HG02610 (cell line): ENCODE data around the gene MYOC.
A peak's percentile ranks its signal among the peaks of the same experiment; 100 is the strongest.
"Not testable (repeated sequence)": the region's sequence is repeated elsewhere in the genome, so short reads cannot be mapped to it uniquely, and the experiment has no call there.

Source experiments
- ATAC-seq: cut with Tn5 transposase; IDR thresholded peaks from one replicate; pipeline ENCODE4 v1.9.1; 2021; ENCODE audit warnings: mild to moderate bottlenecking, moderate library complexity; ENCODE audit not compliant: unreplicated experiment

Gene MYOC

DNA sequence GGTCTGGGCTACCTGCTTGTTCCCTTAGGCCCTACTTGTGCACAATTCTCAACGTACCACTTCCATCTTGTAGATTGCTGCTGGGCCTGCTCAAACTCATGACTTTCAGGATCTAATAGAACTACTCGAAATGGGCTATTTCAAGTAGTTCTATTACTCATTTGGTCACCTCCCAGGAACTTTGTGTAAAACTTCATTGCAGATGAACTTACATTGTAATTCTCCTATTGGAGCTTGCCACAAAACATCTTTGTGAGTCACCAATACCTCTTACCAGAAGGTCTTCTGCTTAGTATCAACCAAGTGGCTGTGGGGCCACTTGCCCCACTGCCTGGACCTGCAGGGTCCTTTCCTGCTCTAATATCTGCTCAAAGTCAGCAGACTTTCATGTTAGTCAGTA lies 41.2 kb downstream of the MYOC start:
- ATAC-seq = no peak

DNA sequence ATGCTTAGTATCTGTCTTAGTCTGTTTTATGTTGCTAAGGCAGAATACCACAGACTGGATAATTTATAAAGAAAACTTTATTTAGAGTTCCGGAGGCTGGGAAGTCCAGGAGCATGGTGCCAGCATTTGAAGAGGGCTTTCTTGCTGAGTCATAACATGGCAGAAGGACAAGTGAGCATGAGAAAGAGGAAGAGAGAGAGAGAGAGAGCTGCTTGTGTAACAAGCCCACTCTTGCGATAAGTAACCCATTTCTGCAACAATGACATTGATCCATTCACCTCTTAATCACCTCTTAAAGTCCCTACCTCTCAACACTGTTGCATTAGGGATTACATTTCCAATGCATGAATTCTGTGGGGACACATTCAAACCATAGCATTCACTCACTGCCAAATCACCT lies 42.1 kb downstream of the MYOC start:
- peak; percentile 69 for ATAC-seq

DNA sequence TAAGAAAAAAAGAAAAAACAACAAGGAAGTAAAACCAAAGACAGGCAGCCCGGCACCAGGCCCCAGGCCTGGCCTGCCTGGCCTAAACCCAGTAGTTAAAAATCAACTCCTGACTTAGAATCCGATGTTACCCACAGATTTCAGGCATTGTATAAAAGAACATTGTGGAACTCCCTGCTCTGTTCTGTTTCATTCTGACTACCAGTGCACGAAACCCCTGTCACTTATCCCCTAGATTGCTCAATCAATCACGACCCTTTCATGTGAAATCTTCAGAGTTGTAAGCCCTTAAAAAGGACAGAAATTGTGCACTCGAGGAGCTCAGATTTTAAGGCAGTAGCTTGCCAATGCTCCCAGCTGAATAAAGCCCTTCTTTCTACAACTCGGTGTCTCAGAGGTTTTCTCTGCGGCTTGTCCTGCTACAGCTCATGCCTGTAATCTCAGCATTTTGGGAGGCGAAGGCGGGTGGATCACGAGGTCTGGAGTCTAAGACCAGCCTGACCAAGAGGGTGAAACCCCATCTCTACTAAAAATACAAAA lies 46.0 kb downstream of the MYOC start:
- ATAC-seq = no peak

- not testable (repeated sequence) for ATAC-seq
Measured at GRCh38 chr1:171603042-171603441, 49.4 kb downstream of the MYOC start.

GRCh38 chr1:171600862-171601261 lies 51.6 kb downstream of the MYOC start:
- ATAC-seq = no peak

DNA sequence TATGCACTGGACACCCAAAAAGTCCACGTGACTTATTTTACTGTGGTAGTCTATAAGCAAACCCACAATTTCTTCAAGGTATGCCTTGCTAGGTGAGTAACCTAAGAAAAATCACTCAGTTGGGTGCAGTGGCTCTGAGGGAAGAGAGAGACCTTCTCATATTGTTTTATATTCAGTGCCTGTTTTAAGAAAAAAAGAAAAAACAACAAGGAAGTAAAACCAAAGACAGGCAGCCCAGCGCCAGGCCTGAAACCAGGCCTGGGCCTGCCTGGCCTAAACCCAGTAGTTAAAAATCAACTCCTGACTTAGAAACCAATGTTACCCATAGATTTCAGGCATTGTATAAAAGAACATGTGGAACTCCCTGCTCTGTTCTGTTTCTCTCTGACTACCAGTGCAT lies 52.2 kb downstream of the MYOC start:
- ATAC-seq = not testable (repeated sequence)

- no peak for ATAC-seq
Measured at GRCh38 chr1:171597203-171597602, 55.3 kb downstream of the MYOC start.

GRCh38 chr1:171596705-171597104 lies 55.8 kb downstream of the MYOC start:
- no peak for ATAC-seq

GRCh38 chr1:171596119-171596518 lies 56.4 kb downstream of the MYOC start:
- no peak for ATAC-seq

- no peak for ATAC-seq
Measured at GRCh38 chr1:171595324-171595723, 57.2 kb downstream of the MYOC start.

DNA sequence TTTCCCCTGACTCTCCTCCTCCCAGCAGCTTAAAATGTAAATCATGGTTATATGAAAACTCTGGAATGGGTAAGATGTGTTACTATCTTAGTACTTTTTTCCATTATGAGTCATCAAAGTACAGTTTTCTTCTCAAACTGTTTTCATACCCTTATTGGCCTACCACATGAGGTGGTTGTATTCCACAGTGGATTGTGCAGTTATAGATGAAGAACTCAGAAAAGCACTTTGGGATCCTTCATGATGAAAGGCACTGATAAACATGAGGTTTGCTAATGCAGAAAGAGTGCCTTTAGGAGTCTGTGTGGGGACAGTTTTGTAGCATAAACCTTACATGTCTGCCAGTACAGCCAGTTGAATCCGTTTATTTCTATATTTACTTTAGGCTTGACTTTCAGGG lies 62.5 kb downstream of the MYOC start:
- no peak for ATAC-seq

- no peak for ATAC-seq
Measured at GRCh38 chr1:171588230-171588629, 64.3 kb downstream of the MYOC start.

- ATAC-seq = no peak
Measured at GRCh38 chr1:171585715-171586114, 66.8 kb downstream of the MYOC start.
